Activated CD8-positive, alpha-beta memory T cell treated with anti-CD3 and anti-CD28 coated beads for 36 hours (primary cell): ENCODE measurements around the gene CANX. TPM values are rescaled to one million over a fixed set of nuclear protein-coding genes. Genes with fewer than 3 reads are reported as not detected.
"Not testable (repeated sequence)": the region's sequence is repeated elsewhere in the genome, so short reads cannot be mapped to it uniquely, and the experiment has no call there.

ENCODE experiments used
- CTCF ChIA-PET: fragments of 350-600 bp; sonication (Branson Sonifier 250); formaldehyde crosslinking; loops from one replicate; lab custom pipeline; 2021; ENCODE audit warnings: antibody characterized with exemption; lab: Charles Lee
- POLR2A ChIA-PET: fragments of 350-600 bp; sonication (Branson Sonifier 250); formaldehyde crosslinking; loops from one replicate; lab custom pipeline; 2021; ENCODE audit warnings: antibody characterized with exemption; lab: Charles Lee
- total RNA-seq, 2 experiments: library from RNA; stranded (reverse); gene quantifications; one replicate each; pipeline ENCODE4 v1.2.3, GENCODE V29; 2021

The CANX gene
- total RNA-seq, 2 experiments from 2014 or later, result 559 to 632 TPM

GRCh38 chr5:179732918-179733771 is 34.4 kb downstream of the CANX start:
- POLR2A ChIA-PET, result interaction anchor here (0.6 to 1.9 kb wide), 7 partner anchors 22 to 344 kb away, joined by 3 to 8 read pairs (median 3); partner anchors contain the start of genes HNRNPH1 and SQSTM1
- CTCF ChIA-PET, result interaction anchor here (0.9 to 2.1 kb wide), 2 partner anchors 55 to 109 kb away, joined by 3 to 10 read pairs; no protein-coding TSS in a partner anchor

GRCh38 chr5:179733772-179734126 is 35.0 kb downstream of the CANX start:
- ChIA-PET CTCF (interaction anchor here (1.0 kb wide), 1 partner anchor 34 kb away, joined by 3 read pairs; the partner anchor contains the start of gene CANX), POLR2A (interaction anchor here (0.6 to 0.9 kb wide), 2 partner anchors 87 to 344 kb away, joined by 3 read pairs; partner anchors contain the start of gene SQSTM1)

- POLR2A ChIA-PET, result no interaction called here
- CTCF ChIA-PET, result interaction anchor here (1.0 to 1.5 kb wide), 2 partner anchors 35 to 62 kb away, joined by 3 read pairs; partner anchors contain the start of gene CANX
These were observed 35.9 kb downstream of the CANX start for GRCh38 chr5:179734536-179735164.

GRCh38 chr5:179738742-179739141 is 40.0 kb downstream of the CANX start:
- ChIA-PET POLR2A (no interaction called here), CTCF (interaction anchor here (0.6 to 2.4 kb wide), 4 partner anchors 24 to 71 kb away, joined by 3 to 7 read pairs (median 3); no protein-coding TSS in a partner anchor)

GRCh38 chr5:179744106-179744505 is 45.3 kb downstream of the CANX start:
- POLR2A ChIA-PET, result not testable (repeated sequence)

GRCh38 chr5:179746872-179747271 is 48.1 kb downstream of the CANX start:
- CTCF ChIA-PET, result no interaction called here
- POLR2A ChIA-PET, result no interaction called here

More at GRCh38 chr5:179744106-179744505, 45.3 kb downstream of the CANX start:
- CTCF ChIA-PET, result interaction anchor here (0.7 kb wide), 1 partner anchor 36 kb away, joined by 3 read pairs; no protein-coding TSS in a partner anchor

- ChIA-PET POLR2A (interaction anchor here (0.5 kb wide), 1 partner anchor 38 kb away, joined by 3 read pairs; no protein-coding TSS in a partner anchor), CTCF (no interaction called here)
These were observed 49.0 kb downstream of the CANX start for GRCh38 chr5:179747811-179748210.

GRCh38 chr5:179749857-179750508 is 51.2 kb downstream of the CANX start:
- CTCF ChIA-PET, result no interaction called here
- POLR2A ChIA-PET, result no interaction called here

- CTCF ChIA-PET, result interaction anchor here (0.7 to 1.4 kb wide), 2 partner anchors 9 to 1631 kb away, joined by 3 to 4 read pairs; no protein-coding TSS in a partner anchor
- POLR2A ChIA-PET, result no interaction called here
These were observed 55.2 kb downstream of the CANX start for GRCh38 chr5:179753971-179754370.

- ChIA-PET CTCF (interaction anchor here (0.6 to 1.2 kb wide), 3 partner anchors 27 to 46 kb away, joined by 3 read pairs; no protein-coding TSS in a partner anchor), POLR2A (interaction anchor here (0.6 to 1.0 kb wide), 4 partner anchors 23 to 116 kb away, joined by 3 to 8 read pairs (median 4); partner anchors contain the start of gene MAML1)
These were observed 56.3 kb downstream of the CANX start for GRCh38 chr5:179755022-179755421.

GRCh38 chr5:179758955-179759354 is 60.2 kb downstream of the CANX start:
- POLR2A ChIA-PET, result interaction anchor here (0.7 kb wide), 1 partner anchor 136 kb away, joined by 5 read pairs; the partner anchor contains the start of gene HNRNPH1
- CTCF ChIA-PET, result no interaction called here

- ChIA-PET POLR2A (interaction anchor here (0.8 kb wide), 1 partner anchor 81 kb away, joined by 4 read pairs; no protein-coding TSS in a partner anchor), CTCF (no interaction called here)
These were observed 61.1 kb downstream of the CANX start for GRCh38 chr5:179759581-179760551.

GRCh38 chr5:179762079-179762780 is 63.5 kb downstream of the CANX start:
- POLR2A ChIA-PET, result interaction anchor here (1.3 kb wide), 1 partner anchor 44 kb away, joined by 4 read pairs; no protein-coding TSS in a partner anchor
- CTCF ChIA-PET, result interaction anchor here (0.6 to 2.2 kb wide), 12 partner anchors 8 to 154 kb away, joined by 3 to 23 read pairs (median 4); partner anchors contain the start of gene LTC4S

- ChIA-PET POLR2A (interaction anchor here (1.3 kb wide), 1 partner anchor 43 kb away, joined by 4 read pairs; no protein-coding TSS in a partner anchor), CTCF (interaction anchor here (0.6 to 2.2 kb wide), 13 partner anchors 9 to 153 kb away, joined by 3 to 23 read pairs (median 4); partner anchors contain the start of gene LTC4S)
These were observed 64.0 kb downstream of the CANX start for GRCh38 chr5:179762781-179763176.

- ChIA-PET CTCF (interaction anchor here (0.6 to 2.2 kb wide), 15 partner anchors 10 to 711 kb away, joined by 3 to 23 read pairs (median 4); partner anchors contain the start of gene LTC4S), POLR2A (interaction anchor here (0.6 kb wide), 1 partner anchor 46 kb away, joined by 5 read pairs; no protein-coding TSS in a partner anchor)
These were observed 64.6 kb downstream of the CANX start for GRCh38 chr5:179763215-179763945.

GRCh38 chr5:179764056-179764455 is 65.3 kb downstream of the CANX start:
- POLR2A ChIA-PET, result interaction anchor here (0.7 kb wide), 1 partner anchor 30 kb away, joined by 4 read pairs; the partner anchor contains the start of gene LTC4S
- CTCF ChIA-PET, result interaction anchor here (1.7 to 2.2 kb wide), 4 partner anchors 13 to 32 kb away, joined by 4 to 23 read pairs (median 6); partner anchors contain the start of gene LTC4S
